Sigmoid colon (tissue), 7 donors: ENCODE measurements around the gene DLK2. TPM values are rescaled to one million over a fixed set of nuclear protein-coding genes. Genes with fewer than 3 reads are reported as not detected.

ENCODE experiments used
- DNase-seq: peaks from one replicate; pipeline ENCODE4 v3.0.0-alpha.2; 2019
- H3K27ac ChIP-seq, 4 donors: fragments of 200-600 bp; sonication (generic); one replicate each; pipeline ENCODE4 v1.5.1; 2016 to 2019; ENCODE audit warnings: mild to moderate bottlenecking in 1 of 4
- H3K27me3 ChIP-seq, 3 donors: fragments of 200-600 bp; sonication (generic); one replicate each; pipeline ENCODE4 v1.5.1; 2019; ENCODE audit warnings: mild to moderate bottlenecking in 1 of 3
- H3K36me3 ChIP-seq, 4 donors: fragments of 200-600 bp; sonication (generic); one replicate each; pipeline ENCODE4 v1.5.1; 2016 to 2019
- H3K4me1 ChIP-seq, 4 donors: fragments of 200-600 bp; sonication (generic); one replicate each; pipeline ENCODE4 v1.5.1; 2017 to 2019
- H3K4me3 ChIP-seq, 4 donors: fragments of 200-600 bp; sonication (generic); one replicate each; pipeline ENCODE4 v1.5.1; 2017 to 2019; ENCODE audit warnings: mild to moderate bottlenecking in 2 of 4, moderate library complexity in 1 of 4
- H3K9me3 ChIP-seq, 4 donors: fragments of 200-600 bp in 3 of 4; sonication (generic) in 3 of 4; one replicate each; pipeline versions ENCODE4 v1.5.1 to v1.6.1; 2013 to 2019
- CTCF ChIP-seq, 4 experiments: fragments of 450-650 bp in 3 of 4; fragments of 200-600 bp in 1 of 4; IDR thresholded peaks; one replicate each; pipeline ENCODE4 v1.5.1; 2016 to 2019; ENCODE audit warnings: antibody characterized with exemption in 4 of 4, mild to moderate bottlenecking in 3 of 4, moderate library complexity in 2 of 4
- EP300 ChIP-seq, 4 donors: sonication (generic); formaldehyde crosslinking; IDR thresholded peaks; one replicate each; pipeline ENCODE4 v1.6.1; 2017; ENCODE audit warnings: antibody characterized with exemption in 4 of 4
- POLR2A ChIP-seq, 2 donors: fragments of 450-650 bp; IDR thresholded peaks; one replicate each; pipeline ENCODE4 v1.6.1; 2016; ENCODE audit warnings: antibody characterized with exemption in 2 of 2, mild to moderate bottlenecking in 2 of 2, moderate library complexity in 2 of 2
- POLR2AphosphoS5 ChIP-seq, 4 donors: sonication (generic); formaldehyde crosslinking; IDR thresholded peaks; one replicate each; pipeline ENCODE4 v1.6.1; 2017; ENCODE audit warnings: antibody characterized with exemption in 4 of 4
- WGBS, 2 donors: extraction: QIAGEN DNeasy Blood & Tissue Kit; methylation state at CpG; one replicate each; pipeline ENCODE4 v1.1.7; 2013; 5-methylcytosine and 5-hydroxymethylcytosine counted together
- intact Hi-C: fragments of 100-400 bp; cut with DNase I; formaldehyde crosslinking; loops from one replicate; pipeline ENCODE4 v1.15.1; 2023
- polyA plus RNA-seq, 3 donors: library from polyadenylated mRNA; stranded (reverse); fragments of 200-250 nt; gene quantifications; one replicate each; pipeline ENCODE4 v1.2.3, GENCODE V29; 2013
- total RNA-seq, 4 donors: library from RNA; depleted of rRNA; stranded (reverse); fragments of >200 nt; gene quantifications; one replicate each; pipeline ENCODE4 v1.1.0, GENCODE V29; 2016
- donor health status: healthy with polysubstance abuse.
- donor health status: Bipolar disorder and iron deficiency.
- donor health status: healthy.

Gene DLK2
- total and polyA plus RNA-seq, 7 donors, result 0.64 TPM; not detected in 6

- Histone ChIP-seq H3K27ac (no peak overlapping the region), H3K4me1 (peaks cover 0 to 22% (median 18%) of the 10 kb centered on the region in 4 donors), H3K4me3 (no peak overlapping the region), H3K36me3 (peaks cover 34 to 57% (median 39%) of the 10 kb centered on the region in 4 donors), H3K27me3 (peaks cover 15 to 24% (median 16%) of the 10 kb centered on the region in 3 donors), H3K9me3 (no peaks in the 10 kb centered on the region)
- 91 to 95% methylated on average over 8 of the region's 8 CpGs for WGBS, 2 donors
- no peak for TF ChIP-seq POLR2A (IDR thresholded peaks at IDR 0.05)
- TF ChIP-seq CTCF (IDR thresholded peaks at IDR 0.05), result no peak
- no peak for TF ChIP-seq EP300 (IDR thresholded peaks at IDR 0.05)
- TF ChIP-seq POLR2AphosphoS5 (IDR thresholded peaks at IDR 0.05), result no peak
- intact Hi-C loops, result no loop called here
- DNase-seq, result no peak
These were observed 3.4 kb downstream of the DLK2 start for GRCh38 chr6:43451939-43452338.

GRCh38 chr6:43451348-43451747 lies 4.0 kb downstream of the DLK2 start:
- 82 to 93% methylated on average over 4 of the region's 4 CpGs for WGBS, 2 donors
- no peak for DNase-seq
- Histone ChIP-seq H3K4me1 (peaks cover 0 to 22% (median 18%) of the 10 kb centered on the region in 4 donors), H3K9me3 (no peaks in the 10 kb centered on the region), H3K27me3 (peaks cover 10 to 18% (median 11%) of the 10 kb centered on the region in 3 donors), H3K4me3 (no peak overlapping the region), H3K27ac (no peak overlapping the region), H3K36me3 (peaks cover 34 to 62% (median 39%) of the 10 kb centered on the region in 4 donors)
- no peak for TF ChIP-seq POLR2AphosphoS5 (IDR thresholded peaks at IDR 0.05)
- TF ChIP-seq POLR2A (IDR thresholded peaks at IDR 0.05), result no peak
- no peak for TF ChIP-seq EP300 (IDR thresholded peaks at IDR 0.05)
- no peak for TF ChIP-seq CTCF (IDR thresholded peaks at IDR 0.05)
- intact Hi-C loops, result no loop called here

GRCh38 chr6:43450699-43451131 lies 4.6 kb downstream of the DLK2 start:
- WGBS, 2 donors, result 92 to 96% methylated on average over 13 of the region's 13 CpGs

GRCh38 chr6:43448916-43449315 lies 6.4 kb downstream of the DLK2 start:
- DNase-seq, result no peak
- WGBS, 2 donors, result 93 to 97% methylated on average over 4 of the region's 4 CpGs
- intact Hi-C loops, result no loop called here

More at GRCh38 chr6:43450699-43451131, 4.6 kb downstream of the DLK2 start:
- H3K36me3 ChIP-seq, result peaks cover 38 to 69% (median 44%) of the 10 kb centered on the region in 4 donors
- peaks cover 0 to 17% (median 13%) of the 10 kb centered on the region in 4 donors for H3K4me1 ChIP-seq
- peaks cover 4 to 12% (median 4%) of the 10 kb centered on the region in 3 donors for H3K27me3 ChIP-seq
- H3K9me3 ChIP-seq, result no peaks in the 10 kb centered on the region
- H3K4me3 ChIP-seq, result no peak overlapping the region
- no peak for TF ChIP-seq POLR2AphosphoS5 (IDR thresholded peaks at IDR 0.05)
- TF ChIP-seq CTCF (IDR thresholded peaks at IDR 0.05), result no peak
- no peak for TF ChIP-seq EP300 (IDR thresholded peaks at IDR 0.05)
- TF ChIP-seq POLR2A (IDR thresholded peaks at IDR 0.05), result no peak
- DNase-seq, result no peak
- H3K27ac ChIP-seq, result no peak overlapping the region
- intact Hi-C loops, result no loop called here

More at GRCh38 chr6:43448916-43449315, 6.4 kb downstream of the DLK2 start:
- no peaks in the 10 kb centered on the region for H3K27me3 ChIP-seq
- H3K9me3 ChIP-seq, result no peaks in the 10 kb centered on the region
- H3K4me3 ChIP-seq, result no peak overlapping the region
- TF ChIP-seq POLR2AphosphoS5 (IDR thresholded peaks at IDR 0.05), result no peak
- no peak for TF ChIP-seq POLR2A (IDR thresholded peaks at IDR 0.05)
- TF ChIP-seq CTCF (IDR thresholded peaks at IDR 0.05), result no peak
- no peak for TF ChIP-seq EP300 (IDR thresholded peaks at IDR 0.05)
- H3K4me1 ChIP-seq, result no peaks in the 10 kb centered on the region
- H3K27ac ChIP-seq, result no peak overlapping the region
- H3K36me3 ChIP-seq, result peaks cover 45 to 87% (median 61%) of the 10 kb centered on the region in 4 donors
